NCI-H748 (cell line): Measurements from ENCODE around the gene PDZD2.
"Not testable (repeated sequence)": the region's sequence is repeated elsewhere in the genome, so short reads cannot be mapped to it uniquely, and the experiment has no call there.

ENCODE experiments used
- DNase-seq: peaks from one replicate; lab custom pipeline; 2025; ENCODE audit not compliant: unreplicated experiment; lab: John Stamatoyannopoulos, UW

Gene PDZD2

GRCh38 chr5:32027717-32028458, 389.0 kb downstream of the PDZD2 start:
- no peak for DNase-seq

- no peak for DNase-seq
Observed at GRCh38 chr5:32029261-32029660, 390.3 kb downstream of the PDZD2 start.

DNA sequence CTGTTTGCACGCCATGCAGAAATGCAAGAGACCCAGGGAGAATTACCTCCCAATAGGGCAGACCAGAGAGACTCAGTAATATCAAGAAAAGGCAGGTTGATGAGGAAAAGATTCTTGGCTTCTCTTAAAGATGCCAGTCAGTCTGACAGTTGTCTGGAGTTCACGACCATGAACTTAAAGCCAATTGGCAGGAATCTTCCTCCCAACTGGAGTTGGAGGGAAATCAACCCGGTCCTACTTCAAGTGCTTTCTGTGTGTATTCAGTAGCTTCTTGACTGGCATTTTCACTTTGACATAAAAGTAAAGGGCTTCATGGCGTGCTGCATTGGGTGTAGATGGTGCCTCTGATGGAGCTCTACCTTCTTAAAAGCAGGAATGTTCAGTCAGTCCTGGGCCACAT, 390.9 kb downstream of the PDZD2 start:
- DNase-seq = no peak

DNA sequence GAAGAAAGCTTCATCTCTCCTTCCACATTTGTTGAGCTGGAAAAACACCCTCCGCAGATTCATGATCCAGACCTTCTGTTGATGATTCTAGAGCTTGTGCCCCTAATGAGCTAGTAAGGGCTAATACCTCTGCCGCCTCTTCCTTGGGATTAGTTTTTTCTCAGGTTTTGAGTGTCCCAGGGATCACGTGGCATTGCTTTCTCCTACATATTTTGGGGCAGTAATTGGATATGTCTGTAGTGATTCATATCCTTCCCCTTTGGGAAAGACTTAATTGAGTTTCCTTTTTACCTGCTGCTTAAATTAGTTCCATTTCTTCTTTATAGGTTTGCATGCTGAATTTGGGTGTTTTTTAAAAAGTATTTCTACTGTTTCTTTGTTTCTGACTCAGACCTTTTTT, 391.3 kb downstream of the PDZD2 start:
- DNase-seq = no peak

DNA sequence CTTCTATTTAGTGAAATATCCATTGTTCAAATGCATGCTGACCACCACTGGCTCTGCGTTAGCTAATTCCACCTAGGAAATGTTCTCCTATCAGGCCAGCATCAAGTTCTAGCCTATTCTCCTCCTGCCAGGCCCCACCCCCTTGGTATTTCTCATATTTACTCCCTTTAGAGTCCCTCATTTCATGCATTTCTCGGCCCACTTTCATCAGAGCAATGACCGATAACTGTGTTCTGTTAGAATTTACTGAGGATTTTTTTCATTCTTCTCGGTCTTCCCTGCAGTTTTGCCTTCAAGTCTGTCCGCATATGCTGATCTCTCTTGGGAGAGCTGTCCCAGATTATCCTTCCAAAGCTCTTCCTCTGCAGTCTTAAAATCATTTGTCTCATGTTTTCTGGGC, 391.8 kb downstream of the PDZD2 start:
- DNase-seq = no peak

DNA sequence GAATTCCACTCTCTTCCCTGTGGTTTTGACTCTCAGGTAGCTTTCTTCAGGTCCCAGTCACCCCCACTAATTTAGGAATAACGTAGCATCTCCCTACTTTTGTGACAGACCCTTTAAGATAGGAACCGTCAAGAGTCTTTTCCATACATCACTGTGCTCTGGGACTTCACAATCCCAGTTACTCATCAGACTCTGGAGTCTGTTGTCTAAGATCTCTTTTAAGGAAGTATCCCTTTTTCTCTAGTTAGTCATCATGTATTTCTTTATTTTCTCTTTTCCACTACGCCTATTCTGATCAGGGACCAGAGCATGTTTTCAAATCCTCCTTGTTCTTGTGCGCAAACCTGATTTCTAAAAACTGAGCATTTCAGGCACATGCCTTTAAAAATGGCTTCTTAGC, 392.2 kb downstream of the PDZD2 start:
- DNase-seq = no peak

DNA sequence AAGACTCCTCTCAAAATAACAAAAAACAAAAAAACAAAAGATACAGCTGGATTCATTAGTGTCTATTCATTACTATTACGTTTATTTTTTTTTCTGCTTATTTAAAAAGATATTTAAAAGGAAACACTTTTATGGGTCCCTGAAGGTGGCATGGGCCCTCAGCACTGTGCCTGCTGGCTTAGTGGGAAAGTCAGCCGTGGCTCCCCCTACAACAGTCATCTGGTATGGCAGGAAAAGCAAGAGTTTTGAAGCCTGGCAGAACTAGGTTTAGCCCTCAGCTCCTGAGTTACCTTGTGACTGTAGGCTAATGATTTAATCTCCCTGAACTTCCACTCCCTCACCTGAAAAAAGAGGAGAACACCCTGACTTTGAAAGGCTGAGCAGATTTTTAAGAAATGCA, 399.6 kb downstream of the PDZD2 start:
- DNase-seq = no peak

DNA sequence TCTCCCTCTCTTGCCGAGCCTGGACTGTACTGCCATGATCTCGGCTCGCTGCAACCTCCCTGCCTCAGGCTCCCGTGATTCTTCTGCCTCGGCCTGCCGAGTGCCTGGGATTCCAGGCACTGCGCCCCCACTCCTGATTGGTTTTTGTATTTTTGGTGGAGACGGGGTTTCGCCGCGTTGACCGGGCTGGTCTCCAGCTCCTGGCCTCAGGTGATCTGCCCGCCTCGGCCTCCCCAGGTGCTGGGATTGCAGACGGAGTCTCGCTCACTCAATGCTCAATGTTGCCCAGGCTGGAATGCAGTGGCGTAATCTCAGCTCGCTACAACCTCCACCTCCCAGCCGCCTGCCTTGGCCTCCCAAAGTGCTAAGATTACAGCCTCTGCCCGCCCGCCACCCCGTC, 400.2 kb downstream of the PDZD2 start:
- DNase-seq = not testable (repeated sequence)

DNA sequence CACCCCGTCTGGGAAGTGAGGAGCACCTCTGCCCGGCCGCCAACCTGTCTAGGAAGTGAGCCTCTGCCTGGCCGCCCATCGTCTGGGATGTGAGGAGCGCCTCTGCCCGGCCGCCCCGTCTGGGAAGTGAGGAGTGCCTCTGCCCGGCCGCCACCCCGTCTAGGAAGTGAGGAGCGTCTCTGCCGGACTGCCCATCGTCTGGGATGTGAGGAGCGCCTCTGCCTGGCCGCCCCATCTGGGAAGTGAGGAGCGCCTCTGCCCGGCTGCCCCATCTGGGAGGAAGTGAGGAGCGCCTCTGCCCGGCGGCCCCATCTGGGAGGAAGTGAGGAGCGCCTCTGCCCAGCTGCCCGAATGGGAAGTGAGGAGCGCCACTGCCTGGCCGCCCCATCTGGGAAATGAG, 400.7 kb downstream of the PDZD2 start:
- not testable (repeated sequence) for DNase-seq

- not testable (repeated sequence) for DNase-seq
Observed at GRCh38 chr5:32040181-32040695, 401.3 kb downstream of the PDZD2 start.

GRCh38 chr5:32042551-32042961, 403.6 kb downstream of the PDZD2 start:
- DNase-seq = no peak

GRCh38 chr5:32043105-32043504, 404.2 kb downstream of the PDZD2 start:
- DNase-seq = no peak

- no peak for DNase-seq
Observed at GRCh38 chr5:32044434-32044833, 405.5 kb downstream of the PDZD2 start.

DNA sequence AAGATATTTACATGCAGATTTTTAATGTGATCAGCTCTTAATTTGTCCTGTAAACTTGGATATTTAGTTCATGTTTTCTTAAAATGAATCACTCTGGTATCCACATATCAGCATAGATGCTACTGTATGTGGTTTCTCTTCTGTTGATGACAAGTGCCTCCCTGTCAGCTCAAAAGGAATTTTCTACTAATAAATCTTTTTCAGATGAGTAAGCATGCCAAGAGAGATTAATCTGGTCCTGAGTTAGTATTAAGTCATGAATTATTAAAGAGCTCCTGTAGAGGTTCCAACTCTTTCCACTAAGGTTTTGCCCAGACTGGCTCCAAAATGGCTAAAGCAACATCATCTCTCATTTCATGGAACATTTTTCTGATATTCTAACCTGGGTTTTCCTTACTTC, 406.0 kb downstream of the PDZD2 start:
- no peak for DNase-seq

DNA sequence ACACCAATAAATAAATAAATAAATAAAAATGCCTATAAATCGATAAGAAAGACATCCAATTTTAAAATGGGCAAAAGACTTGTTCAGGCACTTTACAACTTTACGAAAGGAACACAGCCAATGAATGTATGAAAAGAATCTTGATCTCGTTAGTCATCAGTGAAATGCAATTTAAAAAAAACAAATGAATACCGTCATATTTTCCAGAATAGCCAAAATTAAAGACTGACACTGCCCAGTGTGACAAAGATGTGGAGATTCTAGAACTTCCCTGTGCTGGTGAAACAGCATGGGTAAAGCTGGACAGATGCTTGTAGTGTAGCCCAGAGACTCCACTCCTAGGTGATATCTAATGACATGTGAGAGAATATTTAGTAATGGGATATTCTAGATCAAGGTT, 408.1 kb downstream of the PDZD2 start:
- no peak for DNase-seq

DNA sequence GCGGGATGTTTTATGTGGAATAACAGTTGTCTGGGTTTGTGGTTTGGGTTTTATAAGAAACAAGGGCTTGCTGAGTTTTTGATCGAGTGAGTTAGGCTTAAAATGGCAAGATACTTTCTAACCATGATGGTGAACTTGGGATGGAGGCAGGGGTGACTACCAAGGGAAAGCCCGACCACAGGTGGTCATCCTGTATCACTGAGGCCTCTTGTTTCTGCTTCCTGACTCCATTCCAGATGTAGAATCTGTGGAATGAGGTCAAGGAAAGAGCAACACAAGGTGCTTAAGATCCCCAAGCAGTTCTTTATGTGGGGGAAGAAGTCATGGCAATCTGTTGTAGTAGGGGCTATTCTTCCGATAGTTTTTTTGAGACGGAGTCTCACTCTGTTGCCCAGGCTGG, 412.9 kb downstream of the PDZD2 start:
- no peak for DNase-seq

DNA sequence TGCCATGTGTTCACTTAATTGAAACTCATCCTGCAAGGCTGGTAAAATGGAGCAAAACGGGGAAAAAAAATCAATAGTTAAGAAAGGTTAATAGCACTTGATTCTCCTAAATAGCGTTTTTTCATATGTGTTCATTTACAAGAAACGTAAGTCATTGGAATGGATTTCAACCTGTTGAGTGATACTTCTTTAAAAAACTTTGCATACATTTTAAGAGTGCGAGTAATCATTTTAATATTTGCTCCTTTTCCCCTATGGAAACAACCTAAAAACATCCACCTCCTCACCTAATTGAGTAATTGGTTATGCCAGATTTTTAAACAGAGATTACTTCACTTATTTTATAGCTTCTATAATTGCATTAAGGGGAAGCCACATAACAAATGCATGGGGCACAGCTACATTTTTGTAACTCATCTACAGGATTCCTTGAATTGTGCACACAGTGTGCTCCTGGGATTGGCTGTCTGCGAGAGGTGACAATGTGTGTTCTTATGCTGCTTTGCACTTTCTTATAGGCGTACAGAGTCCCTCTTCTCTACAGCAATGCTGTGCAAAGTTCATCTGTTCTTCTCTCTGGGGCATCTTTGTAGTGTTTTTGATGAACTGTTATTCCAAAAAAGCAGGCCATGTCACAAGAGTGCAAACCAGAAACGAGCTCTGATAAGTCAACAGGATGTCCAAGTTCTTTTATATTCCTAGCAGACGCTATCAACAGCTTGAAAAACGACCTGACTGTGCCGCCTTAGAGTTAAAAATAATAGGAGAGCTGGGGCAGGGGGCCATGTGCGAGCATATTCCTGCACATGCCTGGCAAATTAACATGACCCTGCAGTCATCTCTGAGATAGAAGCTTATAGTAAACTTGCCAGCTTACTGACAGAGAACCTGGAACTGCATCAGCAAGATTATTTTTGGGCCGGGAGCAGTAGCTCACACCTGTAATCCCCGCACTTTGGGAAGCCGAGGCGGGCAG, 417.2 kb downstream of the PDZD2 start:
- DNase-seq = no peak

DNA sequence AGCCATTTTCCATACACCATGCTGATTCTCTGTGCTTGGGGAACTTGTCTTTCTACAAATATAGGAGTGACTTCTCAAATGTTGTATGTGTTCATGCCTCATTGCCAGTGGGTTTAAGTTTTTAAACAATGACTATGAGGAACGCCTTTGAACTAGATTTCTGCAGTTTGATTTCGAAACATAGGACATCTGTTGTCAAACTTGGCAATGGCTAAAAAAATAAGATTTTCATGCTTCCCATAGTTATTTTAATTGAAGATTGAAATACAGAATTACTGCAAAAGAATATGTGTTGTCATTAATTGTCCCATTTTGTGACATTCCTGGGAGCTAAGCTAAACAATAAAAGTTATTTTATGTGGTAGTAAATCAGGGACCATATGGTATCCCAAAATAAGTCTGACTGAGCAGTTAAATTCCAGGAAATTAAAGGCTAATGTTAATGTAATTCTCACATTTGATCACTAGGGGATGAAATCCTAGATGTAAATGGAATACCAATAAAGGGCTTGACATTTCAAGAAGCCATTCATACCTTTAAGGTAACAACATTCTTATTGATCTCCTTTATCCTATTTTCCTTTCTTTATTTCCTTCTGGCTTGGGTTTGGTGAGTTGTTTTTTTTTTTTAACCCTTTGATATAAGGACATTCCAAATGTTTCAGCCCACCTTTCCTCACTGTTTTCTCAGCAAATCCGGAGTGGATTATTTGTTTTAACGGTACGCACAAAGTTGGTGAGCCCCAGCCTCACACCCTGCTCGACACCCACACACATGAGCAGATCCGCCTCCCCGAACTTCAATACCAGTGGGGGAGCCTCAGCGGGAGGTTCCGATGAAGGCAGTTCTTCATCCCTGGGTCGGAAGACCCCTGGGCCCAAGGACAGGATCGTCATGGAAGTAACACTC, 418.5 kb downstream of the PDZD2 start:
- DNase-seq = peak; percentile 29

- DNase-seq = no peak
Observed at GRCh38 chr5:32058101-32058500, 419.2 kb downstream of the PDZD2 start.

DNA sequence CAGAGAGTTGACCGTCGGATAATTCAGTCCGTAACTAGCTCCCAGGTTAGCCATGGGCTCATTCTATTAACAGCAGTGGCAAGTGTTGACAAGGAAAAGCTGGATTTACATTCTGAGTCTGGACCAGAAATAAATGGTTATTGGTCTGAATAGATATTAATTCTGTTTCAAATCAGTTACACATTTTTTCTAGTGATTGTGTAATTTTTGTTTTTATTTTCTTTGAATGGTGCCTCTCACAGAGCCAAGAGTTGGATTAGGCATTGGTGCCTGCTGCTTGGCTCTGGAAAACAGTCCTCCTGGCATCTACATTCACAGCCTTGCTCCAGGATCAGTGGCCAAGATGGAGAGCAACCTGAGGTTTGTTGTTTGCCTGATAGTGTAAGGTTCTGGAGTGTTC, 420.1 kb downstream of the PDZD2 start:
- no peak for DNase-seq
